Fibroblast of gingiva (primary cell): Measurements from ENCODE around the gene LHFPL6.

Experiments used
- DNase-seq: peaks from one replicate; pipeline ENCODE4 v3.0.0-alpha.2; 2011; ENCODE audit warnings: low read depth

LHFPL6 gene

GRCh38 chr13:39554371-39554770 is 48.6 kb downstream of the LHFPL6 start:
- no peak for DNase-seq

DNA sequence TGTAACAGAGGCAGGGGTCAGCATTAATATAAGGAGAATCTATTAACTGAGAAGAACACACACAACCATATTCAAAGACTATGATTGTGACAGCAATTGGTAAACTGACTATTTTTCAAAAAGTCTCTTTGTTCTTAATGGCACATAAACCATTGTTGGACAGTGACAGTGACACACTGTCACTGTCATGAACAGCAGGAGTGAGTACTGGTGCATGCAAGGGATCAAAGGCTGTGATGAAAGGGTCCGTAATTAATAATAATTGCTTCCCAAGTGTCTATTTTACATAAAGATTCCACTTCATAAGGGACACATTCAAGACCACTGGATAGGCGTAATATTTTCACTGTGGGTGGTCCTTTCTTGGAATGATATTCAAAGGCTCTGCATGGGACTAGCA is 50.7 kb downstream of the LHFPL6 start:
- no peak for DNase-seq

- no peak for DNase-seq
These were observed 52.1 kb downstream of the LHFPL6 start for GRCh38 chr13:39550931-39551330.

DNA sequence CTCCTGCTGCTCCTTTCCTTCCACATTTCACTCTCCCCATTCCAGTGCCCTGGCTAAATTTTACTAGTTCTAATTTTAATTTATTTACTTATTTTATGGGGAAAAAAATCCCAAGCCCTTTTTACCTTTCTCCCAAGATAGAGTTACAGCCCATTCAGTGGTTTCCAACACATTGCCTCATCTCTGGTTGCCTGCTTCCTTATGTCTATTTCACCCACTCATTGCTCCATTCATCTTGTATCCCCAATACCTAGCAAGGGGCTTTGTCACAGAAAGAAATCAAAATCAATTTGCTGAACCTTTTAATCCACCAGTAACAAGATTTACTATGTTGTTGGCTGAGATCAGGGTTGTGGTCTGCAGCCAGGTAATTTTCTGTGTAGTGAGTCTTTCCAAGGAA is 55.9 kb downstream of the LHFPL6 start:
- DNase-seq: no peak

GRCh38 chr13:39542361-39542760 is 60.6 kb downstream of the LHFPL6 start:
- no peak for DNase-seq

DNA sequence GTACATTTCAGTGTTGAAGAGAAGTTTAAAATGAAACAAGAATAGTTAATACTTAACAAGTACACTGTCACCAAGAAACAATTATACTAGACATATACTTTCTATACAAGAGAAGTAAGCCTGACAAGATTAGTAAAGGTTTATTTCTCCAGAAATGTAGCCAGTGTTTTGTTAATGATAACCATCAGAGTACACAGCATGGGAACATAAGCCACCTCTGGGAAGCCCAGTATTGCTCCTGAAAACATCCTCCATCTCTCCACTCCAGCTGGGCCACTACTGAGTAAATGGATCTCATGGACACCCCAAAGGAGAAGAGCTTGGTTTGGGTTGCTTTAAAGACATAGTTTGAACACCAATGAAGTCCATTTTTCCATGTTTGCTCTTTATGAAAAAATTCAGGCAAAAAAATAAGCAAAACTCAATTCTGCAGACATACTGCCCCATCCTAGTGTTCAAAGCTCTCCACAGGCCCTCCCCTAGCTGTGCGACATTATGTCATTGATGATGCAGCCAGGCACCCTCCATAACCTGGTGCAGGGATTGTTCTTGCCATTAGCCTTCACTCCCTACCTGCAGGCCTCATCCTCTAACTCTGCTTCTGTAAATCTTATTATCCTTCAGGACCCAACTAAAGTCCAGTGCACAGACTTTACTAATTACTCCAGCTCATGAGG is 61.9 kb downstream of the LHFPL6 start:
- DNase-seq: no peak

- DNase-seq: peak; percentile 72
These were observed 63.9 kb downstream of the LHFPL6 start for GRCh38 chr13:39538816-39539790.

GRCh38 chr13:39536906-39537305 is 66.1 kb downstream of the LHFPL6 start:
- DNase-seq: no peak

- DNase-seq: no peak
These were observed 66.7 kb downstream of the LHFPL6 start for GRCh38 chr13:39536274-39536673.

DNA sequence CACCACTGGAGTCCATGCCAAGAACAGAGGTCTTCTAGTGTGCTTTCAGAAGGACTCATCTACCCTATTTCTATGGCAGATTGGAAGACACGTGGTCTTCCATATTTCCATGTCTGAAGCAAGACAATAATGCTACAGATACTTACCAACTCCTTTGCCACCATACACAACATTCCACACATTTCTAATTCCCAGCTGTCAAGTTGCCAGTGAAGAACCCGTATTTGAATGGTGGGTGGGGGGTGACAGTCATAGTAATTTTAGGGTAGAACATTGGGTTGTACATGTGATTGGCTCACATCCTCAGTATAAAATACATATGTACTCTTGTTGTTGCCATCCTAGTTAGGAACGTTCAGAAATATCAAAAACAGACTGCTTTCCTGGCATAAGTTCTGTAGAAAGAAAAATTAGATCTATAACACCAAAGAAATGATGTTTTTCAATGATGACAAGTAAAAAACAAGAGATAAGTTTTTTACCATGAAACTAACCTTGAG is 69.3 kb downstream of the LHFPL6 start:
- DNase-seq: no peak

DNA sequence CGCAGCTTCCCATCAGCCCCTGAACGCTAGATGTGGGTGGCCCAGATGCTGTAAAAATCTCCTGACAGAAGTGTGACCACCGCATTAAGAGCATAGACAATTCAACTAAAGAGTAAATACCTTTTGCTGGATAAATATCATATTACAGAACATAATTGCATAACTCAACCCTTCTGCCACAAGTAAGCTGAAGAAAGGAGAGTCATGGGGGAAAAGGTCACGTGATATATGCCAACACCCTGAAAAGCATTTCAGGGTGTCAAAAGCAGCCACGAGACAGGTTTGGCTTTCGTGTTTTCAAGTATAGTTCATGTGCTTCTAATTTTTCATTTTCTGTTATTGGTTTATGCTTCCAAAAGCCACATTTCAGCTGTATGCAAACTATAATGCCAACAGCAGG is 71.3 kb downstream of the LHFPL6 start:
- peak; percentile 52 for DNase-seq

GRCh38 chr13:39530916-39531315 is 72.1 kb downstream of the LHFPL6 start:
- peak; percentile 71 for DNase-seq

GRCh38 chr13:39528661-39528980 is 74.4 kb downstream of the LHFPL6 start:
- no peak for DNase-seq

DNA sequence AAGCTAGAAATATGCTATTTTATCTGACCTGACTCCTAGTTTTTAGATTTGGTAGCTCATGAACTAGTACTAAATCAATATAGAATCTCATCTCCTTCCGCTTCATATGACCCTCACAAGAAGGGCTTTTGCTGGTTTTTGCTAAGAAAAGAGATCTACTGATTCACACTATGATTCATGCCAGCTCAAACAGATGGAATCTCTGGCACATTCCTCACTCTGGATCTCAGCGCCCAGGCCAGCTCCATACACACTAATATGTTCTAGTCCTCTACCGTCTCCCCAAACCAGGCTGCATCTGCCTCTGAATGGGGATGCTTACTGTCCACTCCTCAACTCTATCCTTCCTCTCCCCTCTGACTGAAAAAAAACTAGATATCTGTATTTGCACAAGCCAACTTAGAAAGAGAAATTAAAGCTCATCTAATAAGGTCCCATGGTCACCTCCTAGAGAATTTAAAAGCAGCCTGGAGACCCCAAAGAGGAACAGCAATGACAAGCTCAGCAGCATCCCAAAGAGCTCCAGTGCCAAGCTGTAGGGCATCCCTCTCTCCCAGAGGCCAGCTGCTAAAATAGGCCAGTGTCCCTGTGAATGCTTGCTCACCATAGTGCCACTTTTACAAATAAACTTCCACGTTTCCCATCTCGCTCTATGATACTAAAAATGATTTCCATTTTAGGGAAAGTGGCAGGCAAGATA is 74.9 kb downstream of the LHFPL6 start:
- DNase-seq: peak; percentile 84

DNA sequence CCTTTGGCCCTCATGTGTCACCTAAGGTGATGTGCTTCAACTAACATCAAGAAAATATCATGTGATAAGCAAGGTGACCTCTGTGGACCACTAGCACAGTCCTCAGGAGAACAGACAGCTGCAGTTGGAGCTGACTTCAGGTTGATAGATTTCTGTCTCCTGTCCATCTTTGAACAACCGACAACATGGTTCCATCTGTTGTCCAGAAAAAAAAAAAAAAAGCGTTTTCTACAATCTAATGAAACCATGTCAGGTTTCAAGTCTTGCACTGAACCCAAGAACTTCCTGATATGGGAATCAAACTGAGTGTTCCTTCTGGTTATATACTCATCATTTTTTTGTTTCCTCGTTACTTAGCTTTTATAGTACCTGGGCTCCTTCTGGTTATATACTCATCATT is 75.7 kb downstream of the LHFPL6 start:
- DNase-seq: no peak

- no peak for DNase-seq
These were observed 76.5 kb downstream of the LHFPL6 start for GRCh38 chr13:39526499-39526898.

DNA sequence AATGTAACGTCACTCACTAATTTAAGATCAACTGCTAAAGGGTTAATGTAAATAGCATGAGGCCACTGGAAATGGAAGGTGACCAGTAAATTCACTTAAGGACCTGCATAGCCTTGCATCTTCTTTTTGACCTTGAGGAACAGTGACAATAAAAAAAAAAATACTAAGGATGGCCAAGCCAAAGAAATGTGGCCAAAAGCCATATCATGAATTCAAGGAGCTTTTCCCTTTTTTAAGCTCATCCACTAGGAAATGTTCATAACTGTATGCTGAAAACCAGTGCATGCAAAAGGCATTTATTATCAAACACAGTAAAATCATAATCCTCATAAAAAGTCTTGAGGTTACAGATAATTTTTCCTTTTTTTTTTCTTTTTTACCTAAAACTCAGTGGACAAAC is 77.5 kb downstream of the LHFPL6 start:
- no peak for DNase-seq

- no peak for DNase-seq
These were observed 78.2 kb downstream of the LHFPL6 start for GRCh38 chr13:39524795-39525194.

DNA sequence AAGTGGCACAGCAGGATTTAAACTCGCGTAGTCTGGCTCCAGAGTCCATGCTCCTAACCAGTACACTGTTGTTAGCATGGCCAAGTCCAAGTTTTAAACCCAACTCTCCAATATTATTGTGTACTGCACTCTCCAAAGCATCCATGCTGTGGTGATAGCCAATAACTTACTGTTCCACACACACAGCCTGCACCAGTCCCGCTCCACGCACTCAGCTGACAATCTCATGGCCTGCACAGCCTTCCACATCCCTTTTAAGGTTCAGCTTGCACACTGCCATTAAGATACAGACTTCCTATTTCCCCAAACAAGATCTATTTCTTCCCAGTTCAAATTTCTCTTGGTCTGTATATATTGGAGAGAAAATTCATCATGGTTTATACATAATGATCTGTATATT is 80.7 kb downstream of the LHFPL6 start:
- DNase-seq: no peak

GRCh38 chr13:39521701-39522100 is 81.3 kb downstream of the LHFPL6 start:
- no peak for DNase-seq

DNA sequence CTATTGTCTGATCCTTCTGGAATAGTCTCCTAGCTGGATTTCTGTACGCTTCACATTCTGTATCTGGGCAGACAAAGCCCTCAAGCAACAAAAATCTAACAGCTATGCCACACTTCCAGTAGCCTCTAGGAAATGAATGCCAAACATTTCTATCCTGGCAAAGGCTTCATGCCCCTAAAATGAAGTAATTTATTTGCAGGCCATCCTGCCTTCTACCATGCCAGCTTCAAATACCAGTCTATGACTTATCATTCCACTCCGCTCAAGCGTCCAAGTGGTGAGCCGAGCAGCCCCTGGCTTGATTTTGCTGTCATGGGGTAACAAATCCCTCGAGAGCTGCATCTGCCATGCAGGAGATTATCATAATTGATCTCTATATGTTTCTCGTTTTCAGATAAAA is 86.9 kb downstream of the LHFPL6 start:
- peak; percentile 79 for DNase-seq

GRCh38 chr13:39515224-39515714 is 87.7 kb downstream of the LHFPL6 start:
- no peak for DNase-seq

GRCh38 chr13:39512687-39513086 is 90.3 kb downstream of the LHFPL6 start:
- DNase-seq: no peak
